Measurements from ENCODE around the gene CCDC12.

The CCDC12 gene

DNA sequence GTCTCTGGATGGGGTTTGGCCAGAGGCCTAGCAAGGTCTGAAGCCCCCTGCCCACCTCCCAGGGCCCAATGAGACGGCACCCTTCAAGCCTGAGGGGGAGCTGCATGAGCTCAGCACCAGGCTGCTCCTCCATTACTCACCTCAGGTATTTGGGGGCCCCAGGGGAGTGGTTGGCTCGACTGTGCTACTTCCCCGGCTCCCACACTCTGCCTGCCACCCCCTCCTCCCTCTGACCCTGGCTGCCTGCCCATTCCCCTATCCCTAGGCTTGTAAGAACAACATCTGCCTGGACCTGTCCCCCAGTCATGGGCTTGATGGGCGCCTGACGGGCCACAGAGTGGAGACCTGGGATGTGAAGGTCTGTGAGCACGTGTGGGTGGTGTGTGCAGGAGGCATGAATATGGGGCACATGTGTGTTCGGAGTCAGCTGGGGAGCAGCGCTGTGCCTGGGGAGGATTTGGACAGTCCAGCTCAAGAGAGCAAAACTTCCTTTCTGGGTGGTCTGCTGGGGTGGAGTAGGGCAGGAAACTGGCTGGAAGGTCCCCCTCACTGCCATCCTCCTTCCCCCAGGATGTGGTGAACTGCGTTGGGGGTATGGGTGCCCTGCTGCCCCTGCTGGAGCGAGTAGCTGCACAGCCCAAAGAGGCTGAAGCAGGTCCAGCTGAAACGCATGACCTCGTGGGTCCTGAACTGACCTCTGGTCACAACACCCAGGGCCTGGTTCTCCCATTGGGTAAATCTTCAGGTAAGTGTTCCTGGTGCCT lies 20.3 kb upstream of the CCDC12 start:
- in situ Hi-C loops (cut with MboI; ENCODE audit: low sequenced_read_pairs) = no loop called here

DNA sequence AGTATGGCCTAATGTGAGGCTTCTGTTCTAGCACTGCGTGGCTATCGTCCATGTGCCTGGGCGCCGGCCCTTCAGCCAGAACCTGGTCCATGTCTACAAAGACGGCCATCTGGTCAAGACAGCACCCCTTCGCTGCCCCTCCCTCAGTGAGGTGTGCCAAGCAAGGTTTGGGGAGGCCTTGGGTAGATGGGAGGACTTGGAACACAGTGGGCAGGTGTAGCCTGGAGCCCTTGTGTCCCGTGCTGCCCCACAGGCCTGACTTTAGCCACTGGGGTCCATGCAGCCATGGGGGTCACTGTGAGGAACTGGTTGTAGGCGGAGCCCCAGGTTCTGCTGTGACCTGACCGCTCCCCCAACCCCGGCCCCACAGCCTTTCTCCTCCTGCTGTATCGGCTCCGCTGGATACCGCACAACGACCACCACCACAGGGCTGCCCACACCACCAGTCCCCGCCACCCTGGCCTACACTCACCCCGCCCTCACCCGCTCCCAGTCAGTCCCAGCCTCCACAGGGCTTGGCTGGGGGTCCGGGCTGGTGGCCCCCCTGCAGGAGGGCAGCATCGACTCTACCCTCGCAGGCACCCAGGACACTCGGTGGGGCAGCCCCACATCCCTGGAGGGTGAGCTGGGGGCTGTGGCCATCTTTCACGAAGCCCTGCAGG lies 19.5 kb upstream of the CCDC12 start:
- in situ Hi-C loops (cut with MboI; ENCODE audit: low sequenced_read_pairs) = no loop called here

GRCh38 chr3:46994801-46995731 lies 18.5 kb upstream of the CCDC12 start:
- in situ Hi-C loops (cut with MboI; ENCODE audit: low sequenced_read_pairs) = no loop called here

- in situ Hi-C loops (cut with MboI; ENCODE audit: low sequenced_read_pairs) = no loop called here
These were observed 17.4 kb upstream of the CCDC12 start for GRCh38 chr3:46993986-46994385.

DNA sequence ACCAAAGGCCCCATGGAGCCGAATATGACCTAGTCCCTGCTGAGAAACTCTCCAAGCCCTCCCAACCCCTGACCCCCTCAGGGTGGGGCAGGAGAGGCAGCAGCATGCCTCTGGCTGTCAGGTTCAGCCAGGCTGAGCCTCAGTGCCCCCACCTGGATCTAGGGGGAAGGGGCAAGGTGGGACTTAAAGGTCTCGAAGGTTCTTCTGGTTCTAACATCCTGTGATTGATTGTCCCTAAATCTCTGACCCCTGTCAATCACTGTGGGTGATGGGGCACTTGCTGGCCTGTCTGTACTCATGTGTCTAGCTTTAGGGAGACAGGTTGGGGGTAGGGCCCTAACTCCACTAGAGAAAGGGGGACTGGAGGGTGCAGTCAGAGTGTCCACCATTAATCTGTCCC lies 16.7 kb upstream of the CCDC12 start:
- in situ Hi-C loops (cut with MboI; ENCODE audit: low sequenced_read_pairs) = no loop called here

GRCh38 chr3:46992231-46992630 lies 15.7 kb upstream of the CCDC12 start:
- in situ Hi-C loops (cut with MboI; ENCODE audit: low sequenced_read_pairs) = no loop called here

GRCh38 chr3:46991406-46992165 lies 15.0 kb upstream of the CCDC12 start:
- in situ Hi-C loops (cut with MboI; ENCODE audit: low sequenced_read_pairs) = no loop called here

DNA sequence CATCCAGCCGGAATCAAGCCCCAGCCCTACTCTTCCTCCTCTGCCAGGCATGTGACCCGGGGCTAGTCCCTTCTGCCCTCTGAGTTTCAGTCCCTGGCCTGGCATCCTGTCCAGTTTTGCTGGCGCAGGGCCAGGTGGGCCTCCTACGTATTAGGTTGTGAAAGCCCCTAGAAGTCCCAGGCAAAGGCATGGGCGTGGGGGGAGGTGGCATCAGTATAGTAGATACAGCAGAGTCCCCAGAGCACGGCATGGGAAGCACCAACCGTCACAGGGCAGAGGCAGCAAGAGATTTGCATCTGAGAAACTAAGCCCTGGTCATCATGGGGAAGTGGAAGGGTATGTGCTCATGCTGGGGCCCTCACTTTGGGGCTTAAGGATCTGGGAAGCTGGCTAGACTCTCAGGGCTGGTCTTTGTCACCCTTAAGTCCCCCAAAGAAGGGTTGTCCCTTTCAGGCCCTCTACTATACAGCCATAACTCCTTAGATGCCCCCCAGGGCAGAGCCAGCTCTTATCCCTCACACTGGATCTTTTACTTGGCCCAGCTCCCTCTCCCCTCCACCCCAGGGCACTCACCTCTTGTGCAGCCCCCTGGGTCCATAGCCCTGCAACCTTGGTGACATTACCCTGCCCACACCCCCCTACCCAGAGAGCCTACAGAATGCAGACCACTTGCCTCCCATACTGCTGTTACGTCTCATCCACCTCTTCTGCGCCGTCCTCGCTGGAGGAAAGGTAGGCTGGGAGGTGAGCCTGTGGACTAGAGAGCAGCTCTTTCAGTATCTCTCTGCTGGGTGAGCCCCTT lies 14.2 kb upstream of the CCDC12 start:
- in situ Hi-C loops (cut with MboI; ENCODE audit: low sequenced_read_pairs) = no loop called here

- in situ Hi-C loops (cut with MboI; ENCODE audit: low sequenced_read_pairs) = no loop called here
These were observed 12.7 kb upstream of the CCDC12 start for GRCh38 chr3:46989146-46989810.

DNA sequence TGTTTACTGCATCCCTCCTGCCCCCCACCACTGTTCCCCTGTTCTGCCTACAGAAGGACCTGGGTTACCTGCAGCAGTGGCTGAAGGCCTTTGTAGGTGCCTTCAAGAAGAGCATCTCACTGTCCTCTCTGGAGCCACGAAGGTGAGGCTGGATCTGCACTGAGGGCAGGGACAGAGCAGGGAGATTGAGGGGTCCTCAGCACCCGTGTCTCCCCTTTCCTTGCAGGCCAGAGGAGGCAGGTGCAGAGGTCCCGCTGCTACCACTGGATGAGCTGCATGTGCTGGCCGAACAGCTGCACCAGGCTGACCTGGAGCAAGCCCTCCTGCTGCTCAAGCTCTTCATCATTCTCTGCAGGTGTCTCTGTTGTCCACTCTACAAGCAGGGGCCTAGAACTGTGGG lies 12.1 kb upstream of the CCDC12 start:
- in situ Hi-C loops (cut with MboI; ENCODE audit: low sequenced_read_pairs) = no loop called here

GRCh38 chr3:46987743-46988401 lies 11.3 kb upstream of the CCDC12 start:
- in situ Hi-C loops (cut with MboI; ENCODE audit: low sequenced_read_pairs) = no loop called here

GRCh38 chr3:46987319-46987742 lies 10.8 kb upstream of the CCDC12 start:
- in situ Hi-C loops (cut with MboI; ENCODE audit: low sequenced_read_pairs) = no loop called here

DNA sequence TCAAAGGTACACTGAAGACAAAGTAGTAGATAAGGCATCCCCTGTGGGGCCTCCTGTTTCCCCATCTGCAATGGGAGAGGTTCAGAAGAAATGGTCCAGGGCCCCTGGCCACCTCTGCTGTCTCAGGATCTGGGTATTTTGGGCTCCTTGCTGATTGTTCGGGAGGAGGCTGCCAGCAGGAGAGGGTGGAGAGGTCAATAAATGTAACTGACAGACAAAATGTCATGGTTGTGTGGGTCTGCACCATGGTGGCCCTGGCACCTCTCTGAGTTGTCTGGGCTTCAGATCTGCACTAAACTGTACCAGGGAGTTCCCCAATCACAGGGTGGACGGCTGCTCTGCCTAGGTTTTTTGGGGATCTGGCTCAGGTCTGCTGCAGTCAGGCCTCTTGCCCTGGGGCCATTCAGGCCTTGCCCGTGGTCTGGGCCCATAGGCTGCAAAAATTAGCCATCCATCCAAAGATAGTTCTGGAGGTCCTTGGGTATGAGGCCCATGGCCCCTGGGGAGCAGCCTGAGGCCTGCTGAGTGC lies 10.3 kb upstream of the CCDC12 start:
- in situ Hi-C loops (cut with MboI; ENCODE audit: low sequenced_read_pairs) = no loop called here

DNA sequence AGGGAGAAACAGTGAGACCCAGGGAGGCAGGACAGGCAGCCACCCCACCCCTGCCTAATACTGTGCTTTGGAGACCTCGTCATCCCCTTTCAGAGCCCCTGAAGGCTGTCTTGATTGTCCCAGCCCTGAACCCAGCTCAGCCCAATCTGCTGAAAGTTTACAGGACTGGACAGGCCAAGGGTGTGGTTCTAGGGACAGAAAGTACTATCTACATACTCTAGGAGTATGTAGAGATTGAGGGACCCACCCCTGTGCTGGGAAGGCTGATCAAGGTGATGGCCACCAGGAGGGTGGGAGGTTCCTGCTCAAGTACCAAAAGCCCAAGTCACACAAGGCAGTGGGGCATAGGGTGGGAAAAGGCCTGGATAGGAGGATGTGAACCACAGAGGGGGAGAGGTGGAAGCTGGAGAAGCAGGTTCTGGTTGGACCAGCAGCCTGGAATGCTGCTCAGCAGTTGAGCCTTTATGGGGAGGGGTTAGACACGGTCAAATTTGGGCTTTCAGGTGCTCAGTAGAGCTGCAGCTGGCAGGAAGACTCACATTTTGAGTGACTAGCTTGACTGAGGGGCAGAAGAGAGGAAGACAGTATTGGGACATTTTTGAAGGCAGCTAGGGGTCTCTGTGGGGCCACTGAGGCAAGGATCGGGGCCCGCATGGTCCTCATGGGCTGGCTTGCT lies 9.6 kb upstream of the CCDC12 start:
- in situ Hi-C loops (cut with MboI; ENCODE audit: low sequenced_read_pairs) = no loop called here

- in situ Hi-C loops (cut with MboI; ENCODE audit: low sequenced_read_pairs) = no loop called here
These were observed 9.0 kb upstream of the CCDC12 start for GRCh38 chr3:46985588-46985987.

DNA sequence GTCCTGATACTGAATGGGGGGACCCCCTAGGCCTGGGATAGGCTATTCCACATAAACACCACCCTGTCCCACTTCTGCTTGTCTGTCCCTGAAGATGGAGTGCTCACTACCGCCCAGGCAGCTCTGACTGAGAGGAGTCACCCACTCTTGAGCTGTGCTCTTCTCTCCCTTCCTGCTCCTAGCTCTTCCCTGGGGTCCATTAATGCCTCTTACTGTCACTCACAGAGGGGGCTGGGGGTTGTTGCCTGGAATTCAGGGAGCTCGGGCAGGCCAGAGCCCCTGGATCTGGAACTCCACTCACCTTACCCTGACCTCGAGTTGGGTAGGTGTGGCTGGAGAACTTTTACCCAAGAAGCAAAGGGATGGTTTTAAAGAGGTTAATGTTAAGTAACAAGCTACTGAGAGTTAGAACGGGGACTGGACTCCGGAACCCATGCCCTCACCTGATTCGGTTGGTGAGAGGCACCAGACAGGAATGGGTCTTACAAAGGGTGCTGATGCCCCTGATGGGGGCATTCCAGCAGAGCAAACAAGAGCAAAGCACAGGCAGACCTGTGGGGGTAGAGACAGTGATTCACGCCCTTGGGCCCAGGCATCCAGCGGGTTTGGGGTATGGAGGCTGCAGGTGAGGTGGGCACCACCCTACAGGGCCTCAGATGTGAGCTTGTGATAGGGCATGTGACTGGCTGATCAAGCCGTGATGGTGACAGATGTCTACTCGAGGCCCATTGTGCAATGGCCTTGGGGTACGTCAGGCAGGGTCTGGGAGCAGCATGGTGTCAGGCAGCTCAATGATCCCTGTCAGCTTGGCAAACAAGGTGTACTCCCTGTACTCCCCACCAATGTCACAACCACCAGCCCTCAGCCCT lies 8.3 kb upstream of the CCDC12 start:
- in situ Hi-C loops (cut with MboI; ENCODE audit: low sequenced_read_pairs) = no loop called here

DNA sequence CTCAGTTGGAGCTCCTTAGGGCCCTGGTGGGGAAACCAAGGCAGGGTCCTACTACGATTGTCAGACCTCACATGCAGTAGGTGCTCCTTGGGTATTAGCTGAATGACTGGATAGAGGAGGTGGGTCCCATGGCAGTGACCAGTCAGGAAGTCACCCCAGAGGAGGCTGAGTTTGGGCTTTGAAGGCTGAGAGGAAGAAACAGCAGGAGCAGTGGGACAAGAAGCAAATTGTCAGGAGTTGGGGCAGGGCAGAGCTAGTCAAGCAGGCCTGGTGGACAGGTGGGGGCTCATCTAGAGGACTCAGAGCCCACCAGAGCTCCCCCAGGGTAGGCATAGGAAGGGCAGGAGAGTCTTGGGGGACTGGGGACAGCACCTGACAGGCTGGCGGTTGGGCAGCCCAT lies 6.0 kb upstream of the CCDC12 start:
- in situ Hi-C loops (cut with MboI; ENCODE audit: low sequenced_read_pairs) = no loop called here

All from HL-60/S4 treated with retinoic acid at 250 ng/mL for 4 days and 3 days (cell line).